AG09319 (cell line): ENCODE measurements around the gene ACSL6.

Source experiments
- DNase-seq: peaks from one replicate; pipeline ENCODE4 v3.0.0-alpha.2; 2010; ENCODE audit warnings: low read depth; ENCODE audit errors: extremely low read depth
- TF ChIP-seq, protein P1 (sequence below): IDR thresholded peaks from 2 replicates; pipeline ENCODE4 v1.5.1; 2011; ENCODE audit warnings: low read depth, mild to moderate bottlenecking, inconsistent platforms, low read length, moderate library complexity

Gene ACSL6

DNA sequence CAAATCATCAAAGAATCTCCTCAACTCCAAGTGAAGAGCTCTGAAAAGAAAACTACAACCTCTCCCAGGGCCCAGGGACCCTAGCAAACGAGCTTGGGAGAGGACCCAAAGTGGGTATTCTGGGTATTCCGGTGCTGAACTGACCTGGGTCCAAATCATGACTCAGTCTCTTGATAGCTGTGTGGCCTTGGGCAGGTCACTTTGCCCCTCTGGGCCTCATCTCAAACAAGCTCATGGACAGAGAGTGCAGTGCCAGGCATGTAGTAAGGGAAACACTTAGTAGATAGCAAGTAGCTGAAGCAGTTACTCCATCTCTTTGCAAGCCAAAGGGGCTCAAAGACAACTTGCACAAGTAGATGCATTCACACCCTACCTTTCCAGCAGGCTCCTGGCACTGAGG is 12.4 kb downstream of the ACSL6 start:
- TF ChIP-seq, protein P1, sequence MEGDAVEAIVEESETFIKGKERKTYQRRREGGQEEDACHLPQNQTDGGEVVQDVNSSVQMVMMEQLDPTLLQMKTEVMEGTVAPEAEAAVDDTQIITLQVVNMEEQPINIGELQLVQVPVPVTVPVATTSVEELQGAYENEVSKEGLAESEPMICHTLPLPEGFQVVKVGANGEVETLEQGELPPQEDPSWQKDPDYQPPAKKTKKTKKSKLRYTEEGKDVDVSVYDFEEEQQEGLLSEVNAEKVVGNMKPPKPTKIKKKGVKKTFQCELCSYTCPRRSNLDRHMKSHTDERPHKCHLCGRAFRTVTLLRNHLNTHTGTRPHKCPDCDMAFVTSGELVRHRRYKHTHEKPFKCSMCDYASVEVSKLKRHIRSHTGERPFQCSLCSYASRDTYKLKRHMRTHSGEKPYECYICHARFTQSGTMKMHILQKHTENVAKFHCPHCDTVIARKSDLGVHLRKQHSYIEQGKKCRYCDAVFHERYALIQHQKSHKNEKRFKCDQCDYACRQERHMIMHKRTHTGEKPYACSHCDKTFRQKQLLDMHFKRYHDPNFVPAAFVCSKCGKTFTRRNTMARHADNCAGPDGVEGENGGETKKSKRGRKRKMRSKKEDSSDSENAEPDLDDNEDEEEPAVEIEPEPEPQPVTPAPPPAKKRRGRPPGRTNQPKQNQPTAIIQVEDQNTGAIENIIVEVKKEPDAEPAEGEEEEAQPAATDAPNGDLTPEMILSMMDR = no peak
- DNase-seq = no peak

DNA sequence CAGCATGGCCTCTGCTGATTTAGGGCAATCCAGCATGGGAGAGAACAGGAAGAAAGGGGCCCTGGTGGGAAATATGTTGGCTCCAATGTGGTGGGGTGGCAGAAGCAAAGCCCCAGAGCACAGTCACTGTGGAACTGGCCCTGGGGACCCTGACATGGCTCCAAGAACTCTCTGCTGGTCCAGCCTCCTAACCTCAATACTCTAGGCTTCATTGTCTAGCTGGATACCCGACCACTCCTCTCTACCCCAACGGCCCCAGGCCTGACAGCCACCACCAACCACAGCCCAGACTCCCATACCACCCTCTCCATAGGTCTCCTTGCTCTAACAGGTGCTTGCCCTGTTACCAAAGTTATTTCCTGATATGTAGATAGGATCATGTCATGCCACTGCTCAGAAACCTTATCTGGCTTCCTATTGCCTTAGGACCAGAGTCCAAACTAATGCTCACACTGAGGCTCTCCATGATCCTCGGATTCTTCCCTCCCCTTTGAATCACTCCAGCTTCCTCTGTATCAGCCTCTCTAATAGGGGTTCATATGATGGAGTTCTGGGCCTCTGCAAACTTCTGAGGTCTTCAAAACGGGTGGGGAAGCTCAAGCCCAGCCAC is 12.9 kb downstream of the ACSL6 start:
- no peak for DNase-seq
- TF ChIP-seq, protein P1 = no peak

DNA sequence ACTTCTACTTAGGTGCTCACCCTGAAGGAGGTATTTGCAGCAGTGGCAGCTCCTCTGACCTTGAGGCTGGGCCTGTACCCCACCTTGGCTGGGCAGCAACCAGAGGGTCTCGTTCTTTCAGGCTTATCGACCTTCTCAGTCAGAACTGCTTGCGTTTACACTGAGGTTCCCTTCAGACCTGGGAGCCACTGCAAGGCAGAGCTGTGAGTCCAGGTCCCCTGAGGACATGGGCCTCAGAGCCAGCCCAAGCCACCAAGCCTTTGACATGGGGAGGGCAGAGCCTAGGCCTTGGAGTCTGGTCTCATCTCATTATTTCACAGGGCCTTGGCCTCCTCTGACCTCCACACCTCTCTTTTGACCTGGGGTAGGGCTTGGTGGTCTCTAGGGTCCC is 13.7 kb downstream of the ACSL6 start:
- no peak for DNase-seq
- TF ChIP-seq, protein P1 = no peak

DNA sequence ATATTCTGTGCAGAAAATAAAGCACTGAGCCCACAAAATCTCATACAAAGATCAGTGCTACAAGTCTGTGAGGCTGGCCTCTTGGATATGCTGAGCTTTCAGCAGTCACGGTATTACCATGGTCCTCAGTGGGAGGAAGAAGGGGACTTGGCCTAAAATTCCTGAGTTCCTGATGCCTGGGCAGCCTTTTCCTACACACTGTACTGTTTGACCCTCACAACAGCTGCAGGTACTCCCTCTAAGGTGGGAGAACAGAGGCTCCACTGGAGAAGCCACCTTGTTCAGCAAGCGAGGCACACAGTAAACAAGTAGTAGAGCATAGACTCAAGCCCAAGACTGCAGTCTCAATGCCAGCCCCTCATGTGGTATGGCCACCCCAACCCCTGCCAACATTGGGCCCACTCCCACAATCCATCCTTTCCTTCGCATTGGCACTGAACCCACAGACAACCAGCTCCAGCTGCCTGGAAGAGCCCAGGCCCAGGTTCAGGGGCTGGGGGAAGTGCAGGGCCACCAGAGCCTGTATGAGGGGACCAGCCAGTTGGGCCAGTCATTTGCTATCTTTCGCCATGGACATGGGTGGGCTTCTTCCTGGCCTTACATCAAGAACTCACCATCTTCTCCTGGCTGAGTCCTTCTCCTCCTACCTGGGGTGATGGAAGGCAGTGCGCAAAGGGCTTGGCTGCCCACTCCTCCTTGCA is 14.3 kb downstream of the ACSL6 start:
- DNase-seq = no peak
- TF ChIP-seq, protein P1 = no peak

DNA sequence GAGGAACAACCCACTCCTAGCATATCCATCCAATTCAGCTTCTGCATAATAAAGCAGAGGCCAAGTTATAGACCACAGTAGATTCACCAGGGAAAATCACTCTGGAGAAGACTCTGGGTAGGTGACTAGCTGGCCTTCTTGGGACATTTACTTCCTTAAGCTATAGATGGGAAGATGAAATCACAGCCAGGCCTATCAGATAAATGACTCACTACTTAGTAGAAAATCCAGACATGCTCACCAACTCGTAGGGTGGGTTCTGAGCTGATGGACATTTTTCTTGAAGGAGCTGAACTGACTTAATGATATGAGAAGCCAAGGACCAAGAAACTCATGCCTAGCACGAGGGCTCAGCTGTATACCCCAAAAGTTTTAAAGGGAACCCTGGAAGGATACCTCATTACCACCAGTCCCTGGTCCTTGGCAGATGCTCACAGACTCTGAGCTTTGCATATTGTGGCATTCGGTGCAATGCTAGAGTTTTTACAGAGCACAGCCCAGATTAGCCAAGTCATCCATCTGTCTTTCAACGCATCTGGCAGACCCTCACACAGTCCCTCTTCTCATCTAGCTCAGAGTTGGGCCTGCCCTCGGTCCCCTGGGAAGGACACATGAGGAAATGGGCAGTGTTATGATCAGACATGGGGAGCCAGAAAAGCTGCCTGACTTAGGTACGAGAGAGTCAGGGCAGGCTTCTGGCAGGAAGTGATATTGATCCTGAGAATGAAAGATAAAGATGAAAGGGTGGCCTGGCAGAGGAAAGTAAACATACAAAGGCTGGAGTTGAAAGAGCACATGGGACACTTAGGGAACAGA is 15.0 kb downstream of the ACSL6 start:
- no peak for DNase-seq
- TF ChIP-seq, protein P1 = no peak

GRCh38 chr5:131994533-131995226 is 16.8 kb downstream of the ACSL6 start:
- no peak for DNase-seq
- TF ChIP-seq, protein P1 = no peak

- TF ChIP-seq, protein P1 = no peak
- no peak for DNase-seq
These were observed 17.4 kb downstream of the ACSL6 start for GRCh38 chr5:131994090-131994489.
